Tibial nerve (tissue), 3 donors: ENCODE measurements around the gene ADGRG3.

Source experiments
- CTCF ChIP-seq, 5 experiments: fragments of 200-600 bp in 3 of 5; fragments of 450-650 bp in 2 of 5; sonication (generic) in 3 of 5; IDR thresholded peaks; one replicate each; pipeline ENCODE4 v1.5.1; 2016 to 2019; ENCODE audit warnings: antibody characterized with exemption in 5 of 5, mild to moderate bottlenecking in 3 of 5, moderate library complexity in 2 of 5
- POLR2A ChIP-seq, 2 donors: fragments of 450-650 bp; IDR thresholded peaks; one replicate each; pipeline ENCODE4 v1.6.1; 2017; ENCODE audit warnings: antibody characterized with exemption in 2 of 2, mild to moderate bottlenecking in 2 of 2, moderate library complexity in 2 of 2

GRCh38 chr16:57626420-57627170, 41.5 kb upstream of the ADGRG3 start:
- TF ChIP-seq CTCF (IDR thresholded peaks at IDR 0.05), result no peak
- TF ChIP-seq POLR2A (IDR thresholded peaks at IDR 0.05), result no peak
